Measurements from ENCODE around the gene TSPAN17.

TSPAN17 gene

GRCh38 chr5:176680226-176680563 lies 32.9 kb downstream of the TSPAN17 start:
- TF ChIP-seq, protein P1, sequence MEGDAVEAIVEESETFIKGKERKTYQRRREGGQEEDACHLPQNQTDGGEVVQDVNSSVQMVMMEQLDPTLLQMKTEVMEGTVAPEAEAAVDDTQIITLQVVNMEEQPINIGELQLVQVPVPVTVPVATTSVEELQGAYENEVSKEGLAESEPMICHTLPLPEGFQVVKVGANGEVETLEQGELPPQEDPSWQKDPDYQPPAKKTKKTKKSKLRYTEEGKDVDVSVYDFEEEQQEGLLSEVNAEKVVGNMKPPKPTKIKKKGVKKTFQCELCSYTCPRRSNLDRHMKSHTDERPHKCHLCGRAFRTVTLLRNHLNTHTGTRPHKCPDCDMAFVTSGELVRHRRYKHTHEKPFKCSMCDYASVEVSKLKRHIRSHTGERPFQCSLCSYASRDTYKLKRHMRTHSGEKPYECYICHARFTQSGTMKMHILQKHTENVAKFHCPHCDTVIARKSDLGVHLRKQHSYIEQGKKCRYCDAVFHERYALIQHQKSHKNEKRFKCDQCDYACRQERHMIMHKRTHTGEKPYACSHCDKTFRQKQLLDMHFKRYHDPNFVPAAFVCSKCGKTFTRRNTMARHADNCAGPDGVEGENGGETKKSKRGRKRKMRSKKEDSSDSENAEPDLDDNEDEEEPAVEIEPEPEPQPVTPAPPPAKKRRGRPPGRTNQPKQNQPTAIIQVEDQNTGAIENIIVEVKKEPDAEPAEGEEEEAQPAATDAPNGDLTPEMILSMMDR (IDR thresholded peaks at IDR 0.05; ENCODE audit: borderline replicate concordance, insufficient read depth, low read depth, low read length), result no peak
- H3K4me3 ChIP-seq (ENCODE audit: low read depth, low read length), result no peak overlapping the region

GRCh38 chr5:176682016-176682531 lies 34.8 kb downstream of the TSPAN17 start:
- H3K4me3 ChIP-seq (ENCODE audit: low read depth, low read length), result no peak overlapping the region
- TF ChIP-seq, protein P1 (IDR thresholded peaks at IDR 0.05; ENCODE audit: borderline replicate concordance, insufficient read depth, low read depth, low read length), result no peak

DNA sequence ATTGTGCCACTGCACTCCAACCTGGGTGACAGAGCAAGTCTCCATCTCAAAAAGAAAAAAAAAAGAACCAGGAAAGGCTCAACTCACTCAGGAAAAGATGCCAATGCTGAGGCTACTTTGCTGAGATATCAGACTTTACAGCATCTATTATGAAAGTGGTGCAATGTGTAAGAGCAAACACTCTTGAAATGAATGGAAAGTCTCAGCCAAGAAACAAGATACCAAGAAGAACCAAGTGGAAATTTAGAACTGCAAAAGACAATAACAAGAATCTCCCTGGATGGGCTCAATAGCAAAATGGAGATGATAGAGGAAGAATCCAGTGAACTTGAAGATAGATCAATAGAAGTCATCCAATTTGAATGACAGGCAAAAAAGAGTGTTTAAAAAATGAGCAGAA lies 37.7 kb downstream of the TSPAN17 start:
- H3K4me3 ChIP-seq (ENCODE audit: low read depth, low read length), result no peak overlapping the region
- TF ChIP-seq, protein P1 (IDR thresholded peaks at IDR 0.05; ENCODE audit: borderline replicate concordance, insufficient read depth, low read depth, low read length), result no peak

- H3K4me3 ChIP-seq (ENCODE audit: low read depth, low read length), result no peak overlapping the region
- TF ChIP-seq, protein P1 (IDR thresholded peaks at IDR 0.05; ENCODE audit: borderline replicate concordance, insufficient read depth, low read depth, low read length), result no peak
Observed at GRCh38 chr5:176687247-176687646, 40.0 kb downstream of the TSPAN17 start.

GRCh38 chr5:176687881-176688280 lies 40.6 kb downstream of the TSPAN17 start:
- H3K4me3 ChIP-seq (ENCODE audit: low read depth, low read length), result no peak overlapping the region
- TF ChIP-seq, protein P1 (IDR thresholded peaks at IDR 0.05; ENCODE audit: borderline replicate concordance, insufficient read depth, low read depth, low read length), result no peak

DNA sequence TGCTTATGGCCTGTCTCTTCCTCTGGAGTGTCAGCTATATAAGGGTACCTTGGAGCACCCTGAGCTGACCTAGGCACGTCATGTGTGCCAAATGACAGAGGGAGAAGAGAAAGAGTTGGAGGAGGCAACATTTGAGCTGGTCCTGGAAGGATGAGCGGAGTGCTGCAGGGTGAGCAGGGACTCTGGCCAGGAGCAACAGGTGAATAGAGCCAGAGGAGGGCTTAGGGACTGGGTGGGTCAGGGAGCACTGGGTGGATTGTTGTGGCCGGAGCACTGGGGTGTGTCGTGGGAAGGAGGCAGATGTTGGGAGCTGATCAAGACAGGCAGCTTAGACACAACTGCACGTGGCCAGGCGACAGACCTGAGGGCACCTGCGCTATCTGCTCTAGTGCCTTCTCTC lies 43.6 kb downstream of the TSPAN17 start:
- no peak overlapping the region for H3K4me3 ChIP-seq (ENCODE audit: low read depth, low read length)
- TF ChIP-seq, protein P1 (IDR thresholded peaks at IDR 0.05; ENCODE audit: borderline replicate concordance, insufficient read depth, low read depth, low read length), result no peak

GRCh38 chr5:176691524-176691923 lies 44.2 kb downstream of the TSPAN17 start:
- H3K4me3 ChIP-seq (ENCODE audit: low read depth, low read length), result no peak overlapping the region
- TF ChIP-seq, protein P1 (IDR thresholded peaks at IDR 0.05; ENCODE audit: borderline replicate concordance, insufficient read depth, low read depth, low read length), result no peak
